HG02571 (cell line): ENCODE results near the gene CA5A.
"Not testable (repeated sequence)": the region's sequence is repeated elsewhere in the genome, so short reads cannot be mapped to it uniquely, and the experiment has no call there.

Experiments
- ATAC-seq: cut with Tn5 transposase; IDR thresholded peaks from one replicate; pipeline ENCODE4 v1.9.1; 2021; ENCODE audit warnings: mild to moderate bottlenecking, moderate library complexity; ENCODE audit not compliant: unreplicated experiment

Gene CA5A

DNA sequence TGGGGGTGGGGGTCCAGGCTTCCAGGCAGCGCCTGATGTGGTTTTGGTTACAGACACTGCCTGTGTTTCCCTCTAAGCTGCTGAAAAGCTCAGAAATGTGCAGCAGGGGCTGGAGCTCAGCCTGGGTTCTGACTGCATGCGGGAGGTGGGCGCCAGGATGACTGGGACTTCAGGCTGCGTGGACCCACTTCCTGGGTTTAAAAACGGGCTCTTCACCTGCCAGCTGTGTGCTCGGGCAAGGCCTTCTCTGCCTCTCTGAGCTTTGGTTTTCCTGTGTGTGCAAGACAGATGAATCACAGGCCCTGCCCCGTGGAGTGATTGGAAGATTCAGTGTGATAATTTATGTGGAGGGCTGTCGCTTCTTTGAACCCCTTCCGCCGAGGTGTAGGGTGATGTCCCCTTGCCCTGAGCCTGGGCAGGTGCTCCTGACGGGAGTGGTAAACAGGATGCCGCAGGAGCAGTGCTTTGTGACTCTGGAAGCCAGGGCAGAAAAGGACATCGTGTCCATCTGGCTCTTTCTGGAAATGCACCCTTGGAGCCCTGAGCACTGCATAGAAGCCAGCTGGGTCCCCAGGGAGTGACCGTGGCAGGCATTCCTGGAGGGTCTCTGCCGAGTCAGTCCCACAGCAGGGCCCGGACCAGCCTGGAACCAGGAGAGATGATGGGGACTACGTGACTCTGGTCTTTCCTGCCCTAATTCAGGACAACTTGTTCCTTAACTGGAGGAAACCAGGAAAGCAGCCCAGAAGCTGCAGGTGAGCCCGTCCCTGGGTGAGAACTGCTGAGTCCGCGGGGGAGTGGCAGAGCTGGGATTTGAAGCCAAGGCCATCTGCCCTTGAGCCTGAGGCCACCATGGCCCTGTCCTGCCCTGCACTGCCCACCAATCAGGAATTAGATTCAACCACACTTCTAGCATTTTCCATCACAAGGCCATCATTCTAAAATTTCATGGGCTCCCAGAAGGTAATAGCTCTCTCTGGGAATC, 38.5 kb downstream of the CA5A start:
- no peak for ATAC-seq

- ATAC-seq, result not testable (repeated sequence)
Measured at GRCh38 chr16:87896924-87897520, 39.3 kb downstream of the CA5A start.

- peak; percentile 7 for ATAC-seq
Measured at GRCh38 chr16:87896176-87896890, 40.0 kb downstream of the CA5A start.

DNA sequence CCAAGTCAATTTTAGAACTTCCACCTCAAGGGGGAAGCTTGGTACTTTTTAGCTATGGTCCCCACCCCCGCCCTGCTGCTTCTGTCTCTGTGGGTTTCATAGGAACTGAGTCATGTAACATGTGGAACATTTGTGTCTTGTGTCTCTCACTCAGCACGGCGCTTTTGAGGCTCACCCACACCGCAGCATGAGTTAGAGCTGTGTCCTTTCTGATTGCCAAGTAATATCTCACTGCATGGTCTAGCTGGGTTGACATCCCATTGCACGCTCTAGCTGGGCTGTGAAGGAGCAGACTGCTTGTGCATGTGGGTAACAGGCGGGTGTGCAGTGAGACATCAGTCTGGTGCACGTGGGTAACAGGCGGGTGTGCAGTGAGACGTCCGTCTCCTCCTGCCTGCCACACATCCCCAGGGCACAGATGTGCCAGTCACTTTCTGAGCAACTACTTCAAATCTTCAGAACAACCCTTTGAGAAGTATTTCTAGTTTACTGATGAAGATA, 40.6 kb downstream of the CA5A start:
- ATAC-seq, result peak; percentile 54

DNA sequence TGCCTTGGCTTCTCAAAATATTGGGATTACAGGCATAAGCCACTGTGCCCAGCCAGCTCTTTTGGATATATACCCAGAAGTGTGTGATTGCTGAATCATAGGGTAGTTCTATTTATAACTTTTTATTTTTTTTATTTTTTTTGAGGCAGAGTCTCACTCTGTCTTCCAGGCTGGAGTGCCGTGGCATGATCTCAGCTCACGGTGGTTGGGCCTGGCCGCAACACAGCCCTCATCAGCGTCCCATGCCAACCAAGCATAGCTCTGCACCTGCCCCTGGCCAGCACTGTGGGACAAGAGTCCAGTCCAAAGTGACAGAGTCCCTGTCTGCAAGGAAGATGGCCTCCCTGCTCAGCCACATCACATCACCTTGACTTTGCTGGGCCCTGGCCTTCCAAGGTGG, 42.3 kb downstream of the CA5A start:
- not testable (repeated sequence) for ATAC-seq

- no peak for ATAC-seq
Measured at GRCh38 chr16:87891764-87892163, 44.6 kb downstream of the CA5A start.

DNA sequence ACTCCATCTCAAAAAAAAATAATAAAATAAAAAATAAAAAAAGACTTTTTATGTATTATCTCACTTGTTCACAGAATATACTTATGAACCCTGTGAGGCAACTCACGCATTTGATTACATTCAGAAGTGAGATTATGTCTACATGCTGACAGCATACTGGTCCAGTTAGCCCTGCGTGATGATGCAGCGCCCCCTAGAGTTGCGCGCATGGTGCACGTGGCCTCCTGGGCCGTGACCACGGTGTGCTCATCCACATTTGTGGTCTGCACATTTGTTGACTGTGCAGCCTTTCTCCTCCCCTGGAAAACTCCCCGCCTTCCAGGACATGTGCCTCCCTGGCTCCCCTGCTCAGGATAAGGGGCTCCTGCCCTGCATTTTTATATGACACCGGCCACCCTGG, 46.6 kb downstream of the CA5A start:
- ATAC-seq, result not testable (repeated sequence)

DNA sequence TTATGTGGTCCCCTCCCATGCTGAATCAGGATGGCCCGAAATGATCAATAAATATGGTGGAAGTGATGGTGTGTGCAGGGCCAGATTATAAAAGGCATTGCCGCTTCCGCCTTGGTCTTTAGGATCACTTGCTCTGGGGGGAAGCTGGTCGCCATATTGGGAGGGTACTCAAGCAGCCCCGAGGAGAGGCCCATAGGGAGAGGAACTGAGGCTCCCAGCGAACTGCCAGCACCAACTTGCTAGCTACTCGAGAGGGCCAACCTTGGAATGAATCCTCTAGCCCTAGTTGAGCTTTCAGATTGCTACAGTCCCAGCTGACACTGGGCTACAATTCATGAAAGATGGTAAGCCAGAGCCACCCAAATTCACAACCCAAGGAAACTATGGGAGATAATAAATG, 48.0 kb downstream of the CA5A start:
- not testable (repeated sequence) for ATAC-seq

DNA sequence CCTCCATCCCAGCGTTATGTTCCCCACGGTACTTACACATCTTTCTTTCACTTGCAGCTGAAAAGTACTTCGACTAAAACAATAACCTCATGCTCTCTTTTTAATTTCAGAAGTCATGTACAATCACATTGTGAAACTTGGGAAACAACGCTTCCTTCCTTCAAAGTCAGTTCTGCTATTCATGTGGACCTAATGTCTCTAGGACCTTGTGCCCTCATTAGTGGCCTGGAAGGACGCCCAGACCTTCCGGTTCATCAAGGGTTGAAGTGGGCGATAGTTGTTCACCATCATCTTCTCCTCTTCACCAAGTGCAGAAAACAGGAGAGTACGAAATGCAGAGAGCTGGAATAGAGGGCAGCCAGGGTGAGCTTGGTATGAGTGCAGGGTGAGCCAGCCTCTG, 48.4 kb downstream of the CA5A start:
- not testable (repeated sequence) for ATAC-seq

DNA sequence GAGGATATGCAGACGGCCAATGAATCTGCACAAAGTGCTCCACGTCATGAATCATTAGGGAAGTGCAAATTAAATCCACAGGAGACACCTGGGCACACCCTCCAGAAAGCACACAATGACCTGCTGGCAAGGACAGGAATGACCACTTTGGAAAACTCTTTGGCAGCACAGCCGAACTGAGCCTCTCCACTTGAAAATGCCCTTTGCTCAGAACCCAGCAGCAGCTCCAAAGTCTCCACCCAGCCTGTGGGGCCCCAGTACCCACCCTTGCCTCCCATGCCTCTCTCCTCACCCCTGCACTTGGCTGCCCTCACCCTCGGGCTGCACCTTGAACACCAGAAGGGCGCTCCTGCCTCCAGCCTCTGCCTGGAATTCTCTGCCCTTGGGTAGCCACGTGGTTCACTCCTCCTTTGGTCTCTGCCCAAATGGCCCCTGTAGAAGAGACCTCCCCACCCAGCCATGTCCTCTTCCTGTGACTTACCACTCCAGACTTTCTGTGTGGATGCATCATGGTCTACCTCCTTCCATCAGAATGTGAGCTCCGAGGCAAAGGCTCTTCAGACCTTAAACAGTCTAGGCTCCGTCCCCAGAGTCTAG, 50.9 kb downstream of the CA5A start:
- ATAC-seq, result not testable (repeated sequence)

- no peak for ATAC-seq
Measured at GRCh38 chr16:87882436-87883019, 53.8 kb downstream of the CA5A start.

DNA sequence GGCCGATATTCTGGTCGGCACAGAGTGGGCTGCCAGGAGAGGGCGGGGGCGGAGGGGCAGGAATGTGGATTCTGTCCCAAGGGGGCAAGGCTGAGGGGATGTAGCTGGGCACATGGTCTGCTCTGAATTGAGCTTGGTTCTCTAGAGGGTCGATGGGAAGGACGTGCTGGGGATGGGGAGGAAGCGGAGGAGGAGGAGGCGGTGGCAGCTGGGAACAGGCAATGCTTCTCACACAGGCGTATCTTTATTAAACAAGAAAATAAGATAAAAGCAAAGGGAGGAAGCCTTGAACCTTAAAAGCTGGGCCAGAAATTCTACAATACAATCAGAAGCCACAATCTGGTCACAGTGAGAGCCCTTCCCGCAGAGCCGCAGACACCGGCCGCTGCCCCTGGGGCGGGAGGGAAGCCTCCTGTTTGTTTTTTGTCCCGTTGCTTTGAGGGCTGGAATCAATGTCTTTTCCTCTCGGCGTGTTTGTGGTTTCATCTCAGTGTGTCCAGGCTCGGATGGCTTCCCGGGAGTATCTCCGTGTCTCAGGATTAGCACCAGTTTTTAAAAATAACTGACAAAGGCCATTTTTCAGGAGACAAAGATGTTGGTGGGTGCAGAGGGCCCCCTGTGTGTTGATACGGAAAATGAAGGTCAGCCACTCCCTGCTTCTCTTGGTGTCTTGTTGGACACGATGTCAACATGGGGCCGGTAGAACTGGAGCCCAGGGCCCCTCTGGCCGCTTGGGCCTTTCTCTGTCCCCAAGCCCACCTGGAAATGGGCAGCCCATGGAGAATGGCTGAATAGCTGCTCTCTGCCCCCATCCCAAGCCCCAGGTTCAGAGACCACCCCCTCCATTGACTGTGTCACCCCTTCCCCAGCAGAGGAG, 54.8 kb downstream of the CA5A start:
- no peak for ATAC-seq

GRCh38 chr16:87880117-87880696, 56.1 kb downstream of the CA5A start:
- no peak for ATAC-seq

GRCh38 chr16:87879411-87880013, 56.8 kb downstream of the CA5A start:
- ATAC-seq, result not testable (repeated sequence)

DNA sequence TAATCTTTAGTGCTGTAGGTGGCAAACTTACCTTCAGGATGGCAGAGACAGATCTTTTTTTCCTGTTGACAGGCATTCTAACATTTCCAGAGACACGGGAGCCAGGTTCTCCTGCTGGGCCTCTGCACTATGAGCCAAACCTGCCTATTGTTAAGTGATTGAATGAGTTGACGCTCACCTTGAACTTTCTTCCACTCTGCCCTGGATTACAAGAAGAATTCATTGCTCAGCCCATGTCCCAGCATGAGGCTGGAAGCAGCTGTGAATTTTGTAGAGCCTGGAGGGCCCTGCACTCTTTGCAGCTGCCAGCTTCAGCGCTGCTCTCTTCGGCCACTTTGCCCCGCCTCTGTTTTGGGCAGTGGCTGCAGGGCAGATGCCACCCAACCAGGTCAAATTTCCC, 57.6 kb downstream of the CA5A start:
- no peak for ATAC-seq

DNA sequence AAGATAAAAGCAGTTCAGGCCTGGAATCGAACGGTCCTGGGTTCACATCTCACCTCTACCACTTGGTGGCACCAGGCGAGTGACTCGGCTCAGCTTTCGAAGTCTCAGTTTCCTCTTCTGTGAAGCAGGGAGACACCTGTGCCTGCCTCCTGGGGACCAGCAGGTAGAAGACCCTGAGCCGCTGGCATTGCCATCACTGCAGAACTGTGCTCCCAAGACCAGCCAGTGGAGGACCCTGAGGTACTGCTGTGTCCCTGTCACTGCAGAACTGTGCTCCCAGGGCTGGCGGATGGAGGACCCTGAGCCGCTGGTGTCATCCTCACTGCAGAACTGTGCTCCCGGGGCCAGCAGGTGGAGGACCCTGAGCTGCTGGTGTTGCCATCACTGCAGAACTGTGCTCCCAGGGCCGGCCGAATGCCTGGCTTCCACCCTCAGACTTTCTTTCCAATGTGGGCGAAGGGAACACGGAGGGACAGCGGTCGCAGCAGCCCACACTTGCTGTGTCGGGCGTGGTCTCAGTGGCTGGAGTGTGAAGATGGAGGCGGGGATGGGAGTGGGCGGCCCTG, 58.3 kb downstream of the CA5A start:
- no peak for ATAC-seq

- no peak for ATAC-seq
Measured at GRCh38 chr16:87874639-87875427, 61.5 kb downstream of the CA5A start.
